GM12878 (cell line): ENCODE measurements around the gene ELOA. TPM values are rescaled to one million over a fixed set of nuclear protein-coding genes. Genes with fewer than 3 reads are reported as not detected.
"Not testable (repeated sequence)": the region's sequence is repeated elsewhere in the genome, so short reads cannot be mapped to it uniquely, and the experiment has no call there.

ENCODE experiments used
- ATAC-seq: fragments of 200-7000 bp; cut with Tn5 transposase; 3 replicates; pipeline ENCODE4 v1.9.1; 2020; ENCODE audit warnings: mild to moderate bottlenecking, moderate library complexity
- BruUV-seq: library from RNA; stranded (reverse); fragments of 400-500 nt; replicated peaks from 2 replicates; lab custom pipeline; 2021; lab: Mats Ljungman, UMichigan
- CTCF ChIA-PET: fragments of 300-600 bp; sonication (Branson Sonifier 250); formaldehyde crosslinking; extraction: SDS; loops from one replicate; lab custom pipeline; 2021; ENCODE audit warnings: inconsistent platforms; lab: Yijun Ruan, JAX
- POLR2A ChIA-PET: fragments of 350-600 bp; formaldehyde crosslinking; extraction: SDS; loops from one replicate; lab custom pipeline; 2021; ENCODE audit warnings: inconsistent platforms; lab: Charles Lee
- RAD21 ChIA-PET: fragments of 300-600 bp; sonication (Branson Sonifier 250); formaldehyde crosslinking; loops from one replicate; lab custom pipeline; 2023; ENCODE audit warnings: antibody characterized with exemption; ENCODE audit not compliant: unreplicated experiment; lab: Charles Lee
- SMC1A ChIA-PET: fragments of 300-600 bp; sonication (Branson Sonifier 250); formaldehyde crosslinking; loops from one replicate; lab custom pipeline; 2023; ENCODE audit not compliant: unreplicated experiment, uncharacterized antibody; lab: Charles Lee
- DNase-seq: peaks from one replicate; pipeline ENCODE4 v3.0.0-alpha.2; 2011; ENCODE audit warnings: low read depth, low spot score
- FAIRE-seq: peaks from 3 replicates; lab custom pipeline; 2011; peaks lifted over from hg19 to GRCh38; lab: Jason Lieb, UNC
- H2AFZ ChIP-seq: 2 replicates; pipeline ENCODE4 v1.6.0; 2011; ENCODE audit warnings: low read depth, low read length, control low read depth; ENCODE audit not compliant: control insufficient read depth
- H3K27ac ChIP-seq: 2 replicates; pipeline ENCODE4 v1.5.1; 2011; ENCODE audit warnings: control low read depth; ENCODE audit not compliant: control insufficient read depth, insufficient read depth
- H3K27me3 ChIP-seq, 2 experiments: replicated peaks in 1 of 2; 2 replicates each; pipeline versions ENCODE4 v1.6.0 to v1.6.1; 2011; ENCODE audit warnings: low read length in 1 of 2; ENCODE audit not compliant: control insufficient read depth in 2 of 2, insufficient read depth in 2 of 2
- H3K36me3 ChIP-seq, 2 experiments: 2 replicates each; pipeline ENCODE4 v1.5.1; 2011; ENCODE audit warnings: low read length in 1 of 2; ENCODE audit not compliant: control insufficient read depth in 2 of 2, insufficient read depth in 2 of 2
- H3K4me1 ChIP-seq: 2 replicates; pipeline ENCODE4 v1.6.1; 2011; ENCODE audit warnings: mild to moderate bottlenecking, low read length, moderate library complexity, mixed read lengths; ENCODE audit not compliant: control insufficient read depth, insufficient read depth
- H3K4me2 ChIP-seq: 2 replicates; pipeline ENCODE4 v1.6.0; 2011; ENCODE audit warnings: control low read depth; ENCODE audit not compliant: control insufficient read depth, insufficient read depth
- H3K4me3 ChIP-seq: fragments of 200-600 bp; sonication (generic); 2 replicates; pipeline ENCODE4 v1.5.1; 2016
- H3K79me2 ChIP-seq: 2 replicates; pipeline ENCODE4 v1.6.0; 2011; ENCODE audit warnings: low read length; ENCODE audit not compliant: control insufficient read depth, insufficient read depth
- H3K9ac ChIP-seq: 2 replicates; pipeline ENCODE4 v1.8.0; 2011; ENCODE audit warnings: low read length, control low read depth, mixed read lengths; ENCODE audit not compliant: control insufficient read depth, insufficient read depth
- H3K9me3 ChIP-seq: replicated peaks from 3 replicates; pipeline ENCODE4 v1.5.1; 2011; ENCODE audit warnings: mild to moderate bottlenecking, low read length; ENCODE audit not compliant: control insufficient read depth, insufficient read depth
- H4K20me1 ChIP-seq: 2 replicates; pipeline ENCODE4 v1.6.0; 2011; ENCODE audit not compliant: control insufficient read depth, insufficient read depth
- JUNB ChIP-seq: IDR thresholded peaks from 2 replicates; pipeline ENCODE4 v1.6.1; 2016; ENCODE audit warnings: antibody characterized with exemption, mild to moderate bottlenecking
- POLR2AphosphoS5 ChIP-seq: IDR thresholded peaks from 2 replicates; pipeline ENCODE4 v1.6.1; 2011; ENCODE audit warnings: mild to moderate bottlenecking, low read length, inconsistent platforms
- ZNF217 ChIP-seq: fragments of 450-650 bp; IDR thresholded peaks from 2 replicates; pipeline ENCODE4 v1.6.1; 2017; ENCODE audit warnings: antibody characterized with exemption, mild to moderate bottlenecking
- WGBS: methylation state at CpG from one replicate; pipeline ENCODE4 v1.1.6; 2016; ENCODE audit warnings: low lambda C conversion rate; ENCODE audit not compliant: insufficient replicate concordance, insufficient coverage; ENCODE audit errors: missing lambda C conversion rate; 5-methylcytosine and 5-hydroxymethylcytosine counted together
- in situ Hi-C: fragments of 300-500 bp; cut with MboI; formaldehyde crosslinking; loops from 9 replicates; pipeline ENCODE4 v1.14.3; 2018; ENCODE audit warnings: mixed read lengths
- intact Hi-C: fragments of 100-400 bp; cut with micrococcal nuclease; formaldehyde crosslinking; loops from one replicate; pipeline ENCODE4 v1.14.2; 2022; ENCODE audit not compliant: unreplicated experiment
- polyA plus RNA-seq, 11 experiments: library from polyadenylated mRNA; depleted of rRNA in 4 of 11; unstranded in 6 of 11; stranded (reverse) in 5 of 11; fragments of >200 nt; fragmentation: Nextera tagmentation in 4 of 11; fragmentation: Illumina TruSeq in 1 of 11; extraction: Ambion mirVana in 4 of 11; extraction: Trizol in 1 of 11; gene quantifications; 1 replicate in 1 of 11; 2 replicates in 10 of 11; pipeline versions ENCODE4 v1.2.1 to v1.2.3, GENCODE V29; 2011 to 2016; ENCODE audit warnings: inconsistent platforms in 2 of 11, missing spikeins in 2 of 11, low read depth in 1 of 11
- total RNA-seq, 4 experiments: library from RNA; depleted of rRNA in 3 of 4; stranded (reverse); fragments of >200 nt in 3 of 4; fragmentation: Illumina TruSeq in 1 of 4; extraction: Trizol in 1 of 4; gene quantifications; 2 replicates each; pipeline versions ENCODE4 v1.2.1 to v1.2.3, GENCODE V29; 2013 to 2021

The ELOA gene
- total and polyA plus RNA-seq, 10 of the 15 experiments (the other 5 are each of a cell fraction or from before 2014, with no cell fraction given), result 20.1 to 63.6 (median 39.8) TPM

GRCh38 chr1:23783141-23783540 lies 39.9 kb downstream of the ELOA start:
- H3K4me2 ChIP-seq, H3K27me3 ChIP-seq, H3K27ac ChIP-seq, H3K9ac ChIP-seq, H4K20me1 ChIP-seq, FAIRE-seq, DNase-seq, H3K4me1 ChIP-seq, intact Hi-C loops, H3K4me3 ChIP-seq, BruUV-seq, H2AFZ ChIP-seq, SMC1A ChIA-PET, POLR2A ChIA-PET, H3K9me3 ChIP-seq, ATAC-seq, RAD21 ChIA-PET: not testable (repeated sequence)
- Histone ChIP-seq H3K36me3 (peaks cover 9 to 18% of the 10 kb centered on the region in 2 experiments), H3K79me2 (peaks cover 23% of the 10 kb centered on the region)
- CTCF ChIA-PET, result interaction anchor here (2.0 to 2.8 kb wide), 2 partner anchors 11 to 27 kb away, joined by 5 to 9 read pairs; no protein-coding TSS in a partner anchor
- in situ Hi-C loops, result loop anchor here (25.0 kb wide), 1 partner anchor 1454 kb away; the partner anchor contains the start of genes RSRP1 and SYF2
- 92% methylated on average over 11 of the region's 11 CpGs for WGBS

- ChIA-PET CTCF (interaction anchor here (2.7 to 2.8 kb wide), 2 partner anchors 13 to 132 kb away, joined by 8 to 9 read pairs; no protein-coding TSS in a partner anchor), SMC1A (interaction anchor here (0.8 to 0.9 kb wide), 2 partner anchors 13 to 60 kb away, joined by 3 read pairs; no protein-coding TSS in a partner anchor), POLR2A (interaction anchor here (0.5 to 0.7 kb wide), 4 partner anchors 14 to 51 kb away, joined by 3 to 9 read pairs (median 4); no protein-coding TSS in a partner anchor), RAD21 (interaction anchor here (1.7 kb wide), 1 partner anchor 132 kb away, joined by 5 read pairs; no protein-coding TSS in a partner anchor)
- Histone ChIP-seq H3K79me2 (peaks cover 6% of the 10 kb centered on the region), H3K27ac (no peak overlapping the region), H2AFZ (no peak overlapping the region), H3K9ac (no peak overlapping the region), H4K20me1 (no peaks in the 10 kb centered on the region), H3K9me3 (no peaks in the 10 kb centered on the region), H3K4me3 (no peak overlapping the region), H3K27me3 (no peaks in the 10 kb centered on the region), H3K36me3 (peaks cover 9 to 18% of the 10 kb centered on the region in 2 experiments), H3K4me1 (no peaks in the 10 kb centered on the region), H3K4me2 (no peak overlapping the region)
- no peak for FAIRE-seq
- TF ChIP-seq ZNF217 (no peak), POLR2AphosphoS5 (no peak), JUNB (no peak)
- intact Hi-C loops (no loop called here), in situ Hi-C loops (loop anchor here (25.0 kb wide), 1 partner anchor 1452 kb away; the partner anchor contains the start of genes RSRP1 and SYF2)
- ATAC-seq, result no peak
- DNase-seq, result no peak
- BruUV-seq, result no TSS peak
- WGBS, result 99% methylated on average over 4 of the region's 4 CpGs
Observed at GRCh38 chr1:23784846-23785245, 41.6 kb downstream of the ELOA start.
